ENCODE measurements around the gene IQCH. TPM values are rescaled to one million over a fixed set of nuclear protein-coding genes. Genes with fewer than 3 reads are reported as not detected.
"Not testable (repeated sequence)": the region's sequence is repeated elsewhere in the genome, so short reads cannot be mapped to it uniquely, and the experiment has no call there.

The IQCH gene
- total RNA-seq, 1 donor from 2014 or later: 1.5 TPM

GRCh38 chr15:67274236-67274635, 19.6 kb downstream of the IQCH start:
- Mint-ChIP-seq H3K9me3 (peaks cover 12% of the 10 kb centered on the region), H3K4me3 (no peak overlapping the region), H3K36me3 (ENCODE audit: low read depth) (peaks cover 5% of the 10 kb centered on the region), H3K27ac (no peak overlapping the region), H3K4me1 (no peaks in the 10 kb centered on the region), H3K27me3 (peaks cover 8% of the 10 kb centered on the region)
- intact Hi-C loops (cut with micrococcal nuclease): no loop called here
- ATAC-seq (ENCODE audit: low read depth) (no peak), DNase-seq (no peak)
- ChIA-PET POLR2A (no interaction called here), CTCF (no interaction called here)
- TF ChIP-seq, protein P1, sequence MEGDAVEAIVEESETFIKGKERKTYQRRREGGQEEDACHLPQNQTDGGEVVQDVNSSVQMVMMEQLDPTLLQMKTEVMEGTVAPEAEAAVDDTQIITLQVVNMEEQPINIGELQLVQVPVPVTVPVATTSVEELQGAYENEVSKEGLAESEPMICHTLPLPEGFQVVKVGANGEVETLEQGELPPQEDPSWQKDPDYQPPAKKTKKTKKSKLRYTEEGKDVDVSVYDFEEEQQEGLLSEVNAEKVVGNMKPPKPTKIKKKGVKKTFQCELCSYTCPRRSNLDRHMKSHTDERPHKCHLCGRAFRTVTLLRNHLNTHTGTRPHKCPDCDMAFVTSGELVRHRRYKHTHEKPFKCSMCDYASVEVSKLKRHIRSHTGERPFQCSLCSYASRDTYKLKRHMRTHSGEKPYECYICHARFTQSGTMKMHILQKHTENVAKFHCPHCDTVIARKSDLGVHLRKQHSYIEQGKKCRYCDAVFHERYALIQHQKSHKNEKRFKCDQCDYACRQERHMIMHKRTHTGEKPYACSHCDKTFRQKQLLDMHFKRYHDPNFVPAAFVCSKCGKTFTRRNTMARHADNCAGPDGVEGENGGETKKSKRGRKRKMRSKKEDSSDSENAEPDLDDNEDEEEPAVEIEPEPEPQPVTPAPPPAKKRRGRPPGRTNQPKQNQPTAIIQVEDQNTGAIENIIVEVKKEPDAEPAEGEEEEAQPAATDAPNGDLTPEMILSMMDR (IDR thresholded peaks at IDR 0.05): no peak

DNA sequence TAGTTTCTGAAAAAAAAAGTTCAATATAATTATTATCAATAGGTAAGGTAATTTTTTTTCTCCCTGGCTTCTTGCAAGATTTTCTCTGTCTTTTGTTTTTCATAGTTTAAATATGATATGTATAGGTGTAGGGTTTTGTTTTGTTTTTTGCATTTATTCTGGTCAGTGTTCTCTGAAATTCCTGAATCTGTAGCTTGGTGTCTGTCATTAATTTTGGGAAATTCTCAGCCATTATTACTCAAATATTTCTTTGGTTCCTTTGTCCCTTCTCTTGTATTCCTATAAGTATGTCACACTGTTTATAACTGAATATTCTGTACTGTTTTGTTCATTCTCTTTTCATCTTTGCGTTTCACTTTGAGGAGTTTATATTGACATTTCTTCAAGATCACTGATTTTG, 22.1 kb downstream of the IQCH start:
- H3K27ac Mint-ChIP-seq: no peak overlapping the region
- peaks cover 5% of the 10 kb centered on the region for H3K36me3 Mint-ChIP-seq (ENCODE audit: low read depth)
- DNase-seq (no peak), ATAC-seq (ENCODE audit: low read depth) (no peak)
- peaks cover 12% of the 10 kb centered on the region for H3K9me3 Mint-ChIP-seq
- H3K4me3 Mint-ChIP-seq: no peak overlapping the region
- CTCF ChIA-PET: no interaction called here
- POLR2A ChIA-PET: no interaction called here
- intact Hi-C loops (cut with micrococcal nuclease): no loop called here
- H3K27me3 Mint-ChIP-seq: peaks cover 6% of the 10 kb centered on the region
- H3K4me1 Mint-ChIP-seq: no peaks in the 10 kb centered on the region
- TF ChIP-seq, protein P1 (IDR thresholded peaks at IDR 0.05): no peak

DNA sequence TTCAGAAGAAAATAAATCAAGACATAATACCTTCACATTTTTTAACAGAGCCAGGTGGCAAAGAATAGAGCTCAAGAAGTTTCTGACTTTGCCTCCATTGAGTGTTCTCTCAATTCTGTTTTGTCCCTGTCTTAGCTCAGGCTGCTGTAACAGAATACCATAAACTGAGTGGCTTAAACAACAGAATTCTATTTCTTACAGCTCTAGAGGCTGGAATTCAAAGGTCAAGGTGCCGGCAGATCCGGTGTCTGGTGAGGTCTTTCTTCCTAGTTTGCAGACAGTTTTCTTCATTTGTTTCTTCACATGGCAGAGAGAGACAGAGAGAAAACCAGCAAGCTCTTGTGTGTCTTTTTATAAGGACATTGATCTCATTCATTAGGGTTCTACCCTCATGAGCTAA, 25.6 kb downstream of the IQCH start:
- TF ChIP-seq, protein P1 (IDR thresholded peaks at IDR 0.05): no peak
- no peaks in the 10 kb centered on the region for H3K4me1 Mint-ChIP-seq
- ATAC-seq (ENCODE audit: low read depth): no peak
- H3K36me3 Mint-ChIP-seq (ENCODE audit: low read depth): no peaks in the 10 kb centered on the region
- H3K27ac Mint-ChIP-seq: no peak overlapping the region
- POLR2A ChIA-PET: no interaction called here
- intact Hi-C loops (cut with micrococcal nuclease): no loop called here
- peaks cover 4% of the 10 kb centered on the region for H3K27me3 Mint-ChIP-seq
- H3K4me3 Mint-ChIP-seq: no peak overlapping the region
- CTCF ChIA-PET: no interaction called here
- no peak for DNase-seq
- no peaks in the 10 kb centered on the region for H3K9me3 Mint-ChIP-seq

- DNase-seq (no peak), ATAC-seq (ENCODE audit: low read depth) (no peak)
- CTCF ChIA-PET: no interaction called here
- no peaks in the 10 kb centered on the region for H3K4me1 Mint-ChIP-seq
- TF ChIP-seq, protein P1 (IDR thresholded peaks at IDR 0.05): no peak
- intact Hi-C loops (cut with micrococcal nuclease): no loop called here
- H3K27me3 Mint-ChIP-seq: peaks cover 4% of the 10 kb centered on the region
- H3K9me3 Mint-ChIP-seq: peaks cover 5% of the 10 kb centered on the region
- POLR2A ChIA-PET: interaction anchor here (0.6 kb wide), 1 partner anchor 180 kb away, joined by 3 read pairs; no protein-coding TSS in a partner anchor
- no peak overlapping the region for H3K27ac Mint-ChIP-seq
- H3K4me3 Mint-ChIP-seq: no peak overlapping the region
- no peaks in the 10 kb centered on the region for H3K36me3 Mint-ChIP-seq (ENCODE audit: low read depth)
Observed at GRCh38 chr15:67281714-67282113, 27.1 kb downstream of the IQCH start.

DNA sequence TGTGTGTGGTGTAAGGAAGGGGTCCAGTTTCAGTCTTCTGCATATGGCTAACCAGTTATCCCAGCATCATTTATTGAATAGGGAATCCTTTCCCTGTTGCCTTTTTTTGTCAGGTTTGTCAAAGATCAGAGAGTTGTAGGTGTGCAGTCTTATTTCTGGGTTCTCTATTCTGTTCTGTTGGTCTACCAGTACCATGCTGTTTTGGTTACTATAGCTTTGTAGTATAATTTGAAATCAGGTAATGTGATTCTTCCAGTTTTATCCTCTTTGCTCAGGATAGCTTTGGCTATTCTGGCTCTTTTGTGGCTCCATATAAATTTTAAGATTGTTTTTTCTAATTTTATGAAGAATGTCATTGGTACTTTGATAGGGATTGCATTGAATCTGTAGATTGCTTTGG, 31.0 kb downstream of the IQCH start:
- H3K27ac Mint-ChIP-seq, CTCF ChIA-PET, H3K9me3 Mint-ChIP-seq: not testable (repeated sequence)

GRCh38 chr15:67286400-67286799, 31.8 kb downstream of the IQCH start:
- CTCF ChIA-PET; H3K4me1 Mint-ChIP-seq; H3K9me3 Mint-ChIP-seq; H3K27me3 Mint-ChIP-seq; H3K27ac Mint-ChIP-seq; intact Hi-C loops (cut with micrococcal nuclease); ATAC-seq (ENCODE audit: low read depth); H3K36me3 Mint-ChIP-seq (ENCODE audit: low read depth); H3K4me3 Mint-ChIP-seq; POLR2A ChIA-PET; DNase-seq: not testable (repeated sequence)

More for the DNA sequence above, 31.0 kb downstream of the IQCH start:
- H3K4me1 Mint-ChIP-seq; ATAC-seq (ENCODE audit: low read depth); POLR2A ChIA-PET; H3K36me3 Mint-ChIP-seq (ENCODE audit: low read depth); intact Hi-C loops (cut with micrococcal nuclease); H3K27me3 Mint-ChIP-seq; H3K4me3 Mint-ChIP-seq; DNase-seq: not testable (repeated sequence)

Data from activated B cell treated with CpG ODN at 0.5 μM for 24 hours (primary cell).